GM21825 (cell line): ENCODE results near the gene CPEB1.
"Not testable (repeated sequence)": the region's sequence is repeated elsewhere in the genome, so short reads cannot be mapped to it uniquely, and the experiment has no call there.

Experiments
- ATAC-seq: cut with Tn5 transposase; IDR thresholded peaks from one replicate; pipeline ENCODE4 v1.9.1; 2021; ENCODE audit warnings: mild to moderate bottlenecking, moderate library complexity; ENCODE audit not compliant: unreplicated experiment

The CPEB1 gene

DNA sequence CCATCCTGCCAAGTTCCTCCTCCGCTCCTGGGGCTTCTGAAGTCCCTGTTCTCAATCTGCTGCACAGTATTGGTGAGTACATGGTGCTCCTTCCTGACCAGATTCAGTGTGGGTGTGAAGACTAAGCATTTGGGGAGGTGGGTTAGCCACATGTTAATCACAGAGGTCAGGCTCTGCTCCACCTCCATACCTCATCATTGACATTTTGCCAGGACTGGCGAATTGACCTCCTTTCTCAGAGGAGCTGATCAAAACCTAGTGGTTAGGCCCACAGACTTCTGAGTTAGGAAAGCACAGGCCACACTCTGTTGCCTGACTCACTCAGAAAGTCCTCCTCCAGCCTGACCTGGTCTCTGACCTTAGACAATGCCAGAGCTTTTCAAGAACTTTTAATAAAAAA is 98.5 kb downstream of the CPEB1 start:
- ATAC-seq: no peak

- ATAC-seq: no peak
Observed at GRCh38 chr15:82545478-82545877, 101.7 kb downstream of the CPEB1 start.

DNA sequence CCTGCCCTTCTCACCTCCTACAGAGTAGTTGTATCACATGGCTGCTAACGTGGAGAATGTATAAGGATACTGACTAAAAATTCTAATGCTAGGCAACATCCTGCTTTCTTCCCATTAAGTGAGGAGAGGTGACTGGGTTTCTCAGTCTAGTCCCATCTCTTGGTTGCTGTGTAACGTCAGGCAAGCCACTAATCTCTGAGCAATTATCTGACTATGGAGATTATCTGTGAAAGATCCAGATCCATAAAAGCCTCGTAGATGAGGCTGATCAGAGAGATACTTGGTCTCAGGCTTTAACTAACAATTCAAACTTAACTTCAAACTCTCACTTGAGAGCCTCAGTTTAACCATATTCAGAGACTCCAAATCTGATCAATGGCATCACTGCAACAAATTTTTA is 102.2 kb downstream of the CPEB1 start:
- no peak for ATAC-seq

- ATAC-seq: no peak
Observed at GRCh38 chr15:82544431-82544830, 102.7 kb downstream of the CPEB1 start.

DNA sequence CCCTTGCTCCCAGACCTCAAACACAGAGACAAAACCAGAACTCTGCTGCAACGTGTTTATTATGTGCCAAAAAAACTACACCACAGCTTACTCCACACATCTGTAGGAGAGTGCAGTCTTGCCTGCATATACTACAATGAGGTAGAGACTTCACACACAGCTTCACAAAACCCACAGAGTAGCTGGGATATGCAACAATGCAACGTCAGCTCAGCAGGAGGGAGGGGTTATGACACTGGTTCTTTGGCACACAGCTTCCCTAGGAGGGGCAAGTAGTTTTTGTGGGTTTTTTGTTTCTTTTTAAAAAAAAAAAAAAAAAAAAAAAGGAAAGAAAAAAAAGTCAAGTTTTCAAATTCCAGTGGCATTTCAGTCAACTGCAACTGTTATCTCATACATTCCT is 104.0 kb downstream of the CPEB1 start:
- ATAC-seq: no peak

DNA sequence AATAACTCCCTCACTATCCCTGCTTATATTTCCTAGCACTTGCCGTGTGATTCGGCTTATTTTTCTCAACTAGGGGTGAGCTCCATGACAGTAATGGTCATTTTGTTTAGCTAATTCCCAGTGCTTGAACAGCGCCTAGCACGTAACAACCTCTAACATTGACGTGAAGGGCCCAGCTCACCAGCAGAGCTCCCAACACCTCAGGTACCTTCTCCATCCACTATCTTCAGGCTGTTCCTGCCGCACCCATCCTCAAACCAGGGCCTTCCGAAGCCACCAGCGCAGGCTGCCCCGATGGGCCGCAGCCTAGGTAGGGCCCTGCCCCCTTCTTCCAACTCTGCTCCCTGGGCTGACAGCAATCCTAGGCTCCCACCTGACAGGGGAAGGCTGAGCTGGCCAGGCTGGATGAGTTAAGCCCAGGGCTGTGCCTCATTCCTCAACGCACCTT is 106.2 kb downstream of the CPEB1 start:
- ATAC-seq: no peak

DNA sequence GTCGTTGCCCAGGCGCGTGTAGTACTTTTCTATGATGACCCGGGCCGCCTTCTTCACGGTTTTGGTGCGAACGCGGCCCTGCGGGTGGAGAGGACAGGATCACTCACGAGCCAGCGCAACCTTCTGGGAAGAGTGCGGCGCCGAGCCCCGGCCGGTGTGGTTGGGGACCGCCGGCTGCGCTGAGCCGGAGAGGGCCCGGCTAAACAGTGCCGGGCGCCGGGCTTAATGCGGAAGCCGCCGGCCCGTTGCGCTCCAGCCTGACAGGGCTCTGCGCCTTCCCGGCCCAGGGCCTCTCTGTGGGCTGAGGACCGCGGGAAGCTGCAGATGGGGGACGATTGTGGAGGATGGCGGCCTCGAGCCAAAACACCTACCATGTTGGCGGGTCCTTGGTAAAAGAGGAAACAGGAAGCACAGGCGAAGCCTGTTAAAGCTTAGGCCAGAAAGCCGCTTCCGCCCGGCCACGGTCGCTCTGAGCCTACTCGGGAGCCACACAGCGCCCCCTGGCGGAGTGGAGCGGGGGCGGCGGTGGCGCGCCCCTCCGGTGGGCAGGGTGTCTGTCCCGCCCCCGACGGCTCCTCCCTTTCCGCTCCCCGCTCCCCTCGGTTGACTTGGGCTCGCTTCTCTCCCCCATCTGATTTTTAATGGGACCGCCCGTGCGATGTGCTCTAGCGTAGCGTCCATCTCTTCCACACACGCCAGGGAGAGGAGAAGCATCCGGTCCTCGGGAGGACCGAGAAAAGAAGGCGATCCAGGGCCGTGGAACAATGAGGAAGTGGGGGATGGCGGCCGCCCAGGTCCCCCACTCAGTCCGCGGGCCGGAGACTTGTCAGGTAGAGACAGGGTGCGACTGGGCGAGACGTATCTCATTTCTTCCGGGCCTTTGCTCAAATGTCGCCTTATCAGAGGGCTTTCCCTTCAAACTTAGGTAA is 106.8 kb downstream of the CPEB1 start, which contains the start of gene RPS17:
Gene RPS17, minus strand, starts transcription at position 403 of the 929 bp plus-strand sequence. Its CDS starts 29 bp downstream, at position 374.
- ATAC-seq: peak; percentile 93

- ATAC-seq: no peak
Observed at GRCh38 chr15:82539691-82540054, 107.5 kb downstream of the CPEB1 start.

- ATAC-seq: no peak
Observed at GRCh38 chr15:82538961-82539690, 108.0 kb downstream of the CPEB1 start.

- no peak for ATAC-seq
Observed at GRCh38 chr15:82537351-82537908, 109.7 kb downstream of the CPEB1 start.

DNA sequence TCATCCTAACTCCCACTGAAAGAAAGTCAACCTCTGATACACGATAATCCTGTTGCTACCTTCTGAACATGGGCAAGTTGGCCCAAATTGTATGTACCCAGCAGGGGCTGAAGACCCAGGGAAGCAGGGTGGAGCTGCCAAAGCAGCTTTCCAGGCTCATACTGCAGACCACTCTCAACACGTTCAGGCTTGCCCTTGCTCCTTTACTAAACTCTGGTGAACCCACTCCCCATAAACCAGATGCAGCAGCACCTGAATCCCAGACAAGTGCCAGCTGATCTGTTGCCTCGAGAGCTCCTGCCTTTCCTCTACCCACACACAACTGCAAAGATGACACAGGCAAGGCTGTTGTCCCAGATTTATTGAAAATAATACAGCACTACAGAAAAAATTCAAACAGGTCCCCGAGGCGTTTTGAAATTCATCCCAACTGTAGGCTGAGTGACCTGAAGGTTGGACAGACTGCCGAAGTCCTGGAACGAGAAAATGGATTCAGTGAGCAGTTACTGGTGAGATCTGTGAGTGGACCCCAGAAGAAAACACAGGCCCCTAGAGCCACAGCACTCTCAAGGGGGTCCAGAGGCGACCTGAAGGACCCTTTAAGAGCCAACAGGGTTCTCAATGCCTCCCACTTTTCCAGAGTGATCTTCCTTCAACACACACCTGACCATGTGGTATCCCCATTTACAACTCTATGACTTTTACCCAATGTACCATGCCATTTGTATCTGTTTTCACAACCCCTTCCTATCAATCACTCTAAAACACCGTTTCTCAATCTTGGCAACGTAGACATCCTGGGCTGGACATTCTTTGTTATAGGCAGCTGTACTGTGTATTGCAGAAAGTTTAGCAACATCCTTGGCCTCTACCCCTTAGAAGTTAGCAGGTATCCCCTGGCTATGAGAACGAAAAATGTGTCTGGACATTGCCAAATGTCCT is 110.5 kb downstream of the CPEB1 start:
- no peak for ATAC-seq

DNA sequence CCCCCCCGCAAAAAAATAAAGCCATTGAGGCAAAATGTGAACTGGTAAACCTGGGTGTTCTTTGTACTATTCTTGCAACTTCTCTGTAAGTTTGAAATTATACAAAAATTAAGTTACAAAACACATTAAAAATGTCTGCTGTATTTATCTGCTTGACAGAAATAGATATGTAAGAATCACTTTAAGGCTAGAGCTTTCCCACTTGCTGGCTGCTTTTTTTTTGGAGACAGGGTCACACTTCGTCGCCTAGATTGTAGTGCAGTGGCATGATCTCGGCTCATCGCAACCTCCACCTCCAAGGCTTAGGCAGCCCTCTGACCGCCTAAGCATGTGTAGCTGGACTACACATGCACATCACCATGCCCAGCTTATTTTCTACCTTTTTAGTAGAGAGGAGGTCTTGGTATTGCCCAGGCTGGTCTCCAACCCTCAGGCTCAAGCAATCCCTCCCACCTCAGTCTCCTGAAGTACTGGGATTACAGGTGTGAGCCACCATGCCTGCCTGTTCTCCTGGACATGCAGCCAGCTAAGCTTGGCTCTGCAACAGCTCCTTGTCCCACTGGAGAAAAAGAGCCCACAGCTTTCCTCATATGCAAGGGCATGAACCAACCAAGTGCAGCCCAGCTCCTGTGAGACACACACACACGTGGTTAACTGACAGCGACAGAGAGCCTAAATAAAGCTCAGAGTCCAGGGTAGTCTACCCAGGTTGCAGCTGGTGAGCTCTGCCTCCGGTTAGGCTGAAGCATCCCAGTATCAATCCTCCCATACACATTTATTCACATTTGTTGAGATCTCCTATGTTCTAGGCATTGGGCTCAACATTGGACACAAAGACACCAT is 111.4 kb downstream of the CPEB1 start:
- no peak for ATAC-seq

GRCh38 chr15:82535151-82535550 is 112.0 kb downstream of the CPEB1 start:
- ATAC-seq: not testable (repeated sequence)

DNA sequence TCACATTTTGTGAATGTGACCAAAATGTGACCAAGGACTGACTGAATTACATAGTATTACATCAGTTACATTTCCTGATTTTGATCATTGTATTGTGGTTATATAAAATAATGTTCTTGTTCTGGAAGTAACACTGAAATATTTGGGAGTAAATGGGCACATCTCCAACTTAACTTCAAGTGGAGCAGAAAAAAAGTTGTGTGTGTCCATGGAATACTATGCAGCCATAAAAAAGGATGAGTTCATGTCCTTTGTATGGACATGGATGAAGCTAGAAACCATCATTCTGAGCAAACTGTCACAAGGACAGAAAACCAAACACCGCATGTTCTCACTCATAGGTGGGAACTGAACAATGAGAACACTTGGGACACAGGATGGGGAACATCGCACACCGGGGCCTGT is 112.7 kb downstream of the CPEB1 start:
- not testable (repeated sequence) for ATAC-seq

- no peak for ATAC-seq
Observed at GRCh38 chr15:82533801-82534200, 113.4 kb downstream of the CPEB1 start.

GRCh38 chr15:82532991-82533481 is 114.1 kb downstream of the CPEB1 start:
- no peak for ATAC-seq

- no peak for ATAC-seq
Observed at GRCh38 chr15:82532383-82532990, 114.7 kb downstream of the CPEB1 start.

GRCh38 chr15:82531496-82532382 is 115.4 kb downstream of the CPEB1 start:
- ATAC-seq: no peak
